ENCODE measurements around the gene MEGF11. TPM values are rescaled to one million over a fixed set of nuclear protein-coding genes. Genes with fewer than 3 reads are reported as not detected.
A peak's percentile ranks its signal among the peaks of the same experiment; 100 is the strongest.

Gene MEGF11
- total and polyA plus RNA-seq, 4 donors, result 0.16 to 1.5 (median 0.50) TPM

DNA sequence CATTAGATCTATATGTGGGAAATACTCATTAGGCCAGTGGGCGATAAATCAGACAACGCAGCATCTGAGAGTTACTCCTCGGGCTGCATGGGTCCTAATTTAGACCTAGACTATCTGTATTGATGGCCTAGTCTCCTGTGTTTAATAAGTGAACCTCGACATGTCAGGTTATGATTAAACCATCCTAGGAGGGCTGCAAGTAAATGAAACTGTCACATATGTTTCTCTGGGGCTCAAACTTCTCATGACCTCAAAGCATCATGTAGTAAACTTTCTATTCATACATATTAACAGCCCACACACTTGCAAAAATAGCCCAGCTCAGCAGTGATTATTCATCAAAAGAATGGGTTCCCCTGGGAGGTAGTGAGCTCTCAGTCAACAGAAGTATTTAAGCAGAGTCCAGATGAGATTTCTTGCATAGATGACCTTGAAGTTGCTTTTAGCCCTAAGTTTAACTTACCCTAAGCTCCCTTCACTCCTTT lies 332.7 kb downstream of the MEGF11 start:
- DNase-seq, result no peak
- no peak overlapping the region for H3K4me3 ChIP-seq
- H3K36me3 ChIP-seq (ENCODE audit: control insufficient read depth in 4 of 4, insufficient read depth in 4 of 4, low read length in 4 of 4), result peaks cover 0 to 3% (median 0%) of the 10 kb centered on the region in 4 donors
- no peak for ATAC-seq (ENCODE audit: insufficient read depth, low FRiP score)
- peaks cover 0 to 14% (median 3%) of the 10 kb centered on the region in 5 donors for H3K4me1 ChIP-seq (ENCODE audit: control insufficient read depth in 5 of 5, insufficient read depth in 5 of 5, low read length in 5 of 5)
- TF ChIP-seq, protein P1, sequence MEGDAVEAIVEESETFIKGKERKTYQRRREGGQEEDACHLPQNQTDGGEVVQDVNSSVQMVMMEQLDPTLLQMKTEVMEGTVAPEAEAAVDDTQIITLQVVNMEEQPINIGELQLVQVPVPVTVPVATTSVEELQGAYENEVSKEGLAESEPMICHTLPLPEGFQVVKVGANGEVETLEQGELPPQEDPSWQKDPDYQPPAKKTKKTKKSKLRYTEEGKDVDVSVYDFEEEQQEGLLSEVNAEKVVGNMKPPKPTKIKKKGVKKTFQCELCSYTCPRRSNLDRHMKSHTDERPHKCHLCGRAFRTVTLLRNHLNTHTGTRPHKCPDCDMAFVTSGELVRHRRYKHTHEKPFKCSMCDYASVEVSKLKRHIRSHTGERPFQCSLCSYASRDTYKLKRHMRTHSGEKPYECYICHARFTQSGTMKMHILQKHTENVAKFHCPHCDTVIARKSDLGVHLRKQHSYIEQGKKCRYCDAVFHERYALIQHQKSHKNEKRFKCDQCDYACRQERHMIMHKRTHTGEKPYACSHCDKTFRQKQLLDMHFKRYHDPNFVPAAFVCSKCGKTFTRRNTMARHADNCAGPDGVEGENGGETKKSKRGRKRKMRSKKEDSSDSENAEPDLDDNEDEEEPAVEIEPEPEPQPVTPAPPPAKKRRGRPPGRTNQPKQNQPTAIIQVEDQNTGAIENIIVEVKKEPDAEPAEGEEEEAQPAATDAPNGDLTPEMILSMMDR (IDR thresholded peaks at IDR 0.05; ENCODE audit: control extremely low read depth, extremely low read depth), result no peak
- H3K27ac ChIP-seq (ENCODE audit: low read depth in 1 of 2, low read length in 1 of 2), result no peak overlapping the region
- H3K27me3 ChIP-seq (ENCODE audit: control insufficient read depth in 3 of 3, insufficient read depth in 3 of 3, low read length in 2 of 3), result no peaks in the 10 kb centered on the region
- WGBS, 2 donors, result 86 to 88% methylated on average over 4 of the region's 4 CpGs
- H3K9ac ChIP-seq (ENCODE audit: insufficient read depth in 1 of 2, low read length in 2 of 2), result no peak overlapping the region
- no peaks in the 10 kb centered on the region for H3K9me3 ChIP-seq (ENCODE audit: control insufficient read depth in 4 of 4, insufficient read depth in 3 of 4, low read length in 3 of 4)

DNA sequence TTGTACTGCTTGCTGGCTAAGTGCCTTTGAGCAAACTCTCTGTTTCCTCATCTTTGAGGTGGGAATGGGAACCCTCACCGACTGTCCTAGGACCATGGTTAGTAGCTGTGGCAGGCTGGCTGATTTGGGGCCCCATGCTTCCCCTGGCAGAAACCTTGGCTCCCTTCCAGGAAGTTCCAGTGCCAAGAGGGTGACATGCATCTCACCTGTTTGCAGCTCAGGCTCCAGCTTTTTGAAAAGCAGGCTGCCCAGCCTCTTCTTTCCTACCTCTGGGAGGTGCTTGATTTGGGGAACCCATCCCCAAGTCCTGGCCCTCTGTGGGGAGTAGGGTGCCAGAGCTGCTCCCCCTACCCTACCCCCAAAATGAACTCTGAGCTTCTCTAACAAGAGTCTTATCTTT lies 333.4 kb downstream of the MEGF11 start:
- H3K4me3 ChIP-seq, result no peak overlapping the region
- H3K9me3 ChIP-seq (ENCODE audit: control insufficient read depth in 4 of 4, insufficient read depth in 3 of 4, low read length in 3 of 4), result no peaks in the 10 kb centered on the region
- DNase-seq (peak in 1 of 3 donors; percentile 29), ATAC-seq (ENCODE audit: insufficient read depth, low FRiP score) (no peak)
- H3K4me1 ChIP-seq (ENCODE audit: control insufficient read depth in 5 of 5, insufficient read depth in 5 of 5, low read length in 5 of 5), result peaks cover 0 to 14% (median 3%) of the 10 kb centered on the region in 5 donors
- peaks cover 0 to 5% (median 0%) of the 10 kb centered on the region in 4 donors for H3K36me3 ChIP-seq (ENCODE audit: control insufficient read depth in 4 of 4, insufficient read depth in 4 of 4, low read length in 4 of 4)
- no peak overlapping the region for H3K27ac ChIP-seq (ENCODE audit: low read depth in 1 of 2, low read length in 1 of 2)
- TF ChIP-seq, protein P1 (IDR thresholded peaks at IDR 0.05; ENCODE audit: control extremely low read depth, extremely low read depth), result no peak
- H3K27me3 ChIP-seq (ENCODE audit: control insufficient read depth in 3 of 3, insufficient read depth in 3 of 3, low read length in 2 of 3), result no peaks in the 10 kb centered on the region
- WGBS, 2 donors, result 14 to 32% methylated on average over 1 of the region's 1 CpG
- no peak overlapping the region for H3K9ac ChIP-seq (ENCODE audit: insufficient read depth in 1 of 2, low read length in 2 of 2)

DNA sequence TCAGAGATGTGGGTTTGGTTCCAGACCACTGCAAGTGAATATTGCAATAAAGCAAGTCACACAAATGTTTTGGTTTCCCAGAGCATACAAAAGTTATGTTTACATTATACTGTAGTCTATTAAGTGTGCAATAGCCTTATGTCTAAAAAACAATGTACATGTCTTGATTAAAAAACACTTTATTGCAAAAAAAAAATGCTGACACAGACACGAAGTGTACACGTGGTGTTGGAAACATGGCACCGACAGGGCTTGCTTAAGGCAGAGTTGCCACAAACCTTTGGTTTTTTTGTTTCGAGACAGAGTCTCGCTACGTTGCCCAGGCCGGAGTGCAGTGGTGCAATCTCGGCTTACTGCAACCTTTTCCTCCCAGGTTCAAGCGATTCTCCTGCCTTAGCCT lies 334.2 kb downstream of the MEGF11 start:
- WGBS, 2 donors, result 70 to 90% methylated on average over 9 of the region's 9 CpGs
- H3K27ac ChIP-seq (ENCODE audit: low read depth in 1 of 2, low read length in 1 of 2), result no peak overlapping the region
- H3K36me3 ChIP-seq (ENCODE audit: control insufficient read depth in 4 of 4, insufficient read depth in 4 of 4, low read length in 4 of 4), result peaks cover 0 to 5% (median 0%) of the 10 kb centered on the region in 4 donors
- TF ChIP-seq, protein P1 (IDR thresholded peaks at IDR 0.05; ENCODE audit: control extremely low read depth, extremely low read depth), result no peak
- no peaks in the 10 kb centered on the region for H3K27me3 ChIP-seq (ENCODE audit: control insufficient read depth in 3 of 3, insufficient read depth in 3 of 3, low read length in 2 of 3)
- DNase-seq, result no peak
- H3K4me1 ChIP-seq (ENCODE audit: control insufficient read depth in 5 of 5, insufficient read depth in 5 of 5, low read length in 5 of 5), result peaks cover 0 to 14% (median 3%) of the 10 kb centered on the region in 5 donors
- no peak overlapping the region for H3K9ac ChIP-seq (ENCODE audit: insufficient read depth in 1 of 2, low read length in 2 of 2)
- H3K9me3 ChIP-seq (ENCODE audit: control insufficient read depth in 4 of 4, insufficient read depth in 3 of 4, low read length in 3 of 4), result no peaks in the 10 kb centered on the region
- no peak for ATAC-seq (ENCODE audit: insufficient read depth, low FRiP score)
- H3K4me3 ChIP-seq, result no peak overlapping the region

DNA sequence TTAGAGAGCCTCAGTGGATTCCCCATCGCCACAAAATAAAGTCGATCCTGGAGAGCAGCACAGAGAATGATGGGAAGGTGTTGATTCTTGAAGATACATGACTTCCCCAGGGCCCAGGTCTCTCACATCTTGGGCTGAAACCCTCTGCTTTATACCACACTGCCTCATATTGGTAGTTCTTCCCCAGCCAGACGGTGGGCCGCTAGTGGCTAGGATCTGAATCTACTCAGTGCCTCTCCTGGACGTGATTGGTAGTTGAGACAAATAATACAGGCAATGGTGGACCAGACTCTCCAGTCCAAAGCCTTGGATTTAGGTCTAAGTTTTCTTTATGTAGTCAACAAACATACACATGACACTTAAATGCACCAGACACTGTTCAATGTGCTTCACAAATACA lies 334.6 kb downstream of the MEGF11 start:
- peaks cover 0 to 14% (median 3%) of the 10 kb centered on the region in 5 donors for H3K4me1 ChIP-seq (ENCODE audit: control insufficient read depth in 5 of 5, insufficient read depth in 5 of 5, low read length in 5 of 5)
- H3K36me3 ChIP-seq (ENCODE audit: control insufficient read depth in 4 of 4, insufficient read depth in 4 of 4, low read length in 4 of 4), result peaks cover 0 to 5% (median 0%) of the 10 kb centered on the region in 4 donors
- DNase-seq (no peak), ATAC-seq (ENCODE audit: insufficient read depth, low FRiP score) (no peak)
- no peaks in the 10 kb centered on the region for H3K27me3 ChIP-seq (ENCODE audit: control insufficient read depth in 3 of 3, insufficient read depth in 3 of 3, low read length in 2 of 3)
- H3K9ac ChIP-seq (ENCODE audit: insufficient read depth in 1 of 2, low read length in 2 of 2), result no peak overlapping the region
- H3K4me3 ChIP-seq, result no peak overlapping the region
- WGBS, 2 donors, result 96 to 97% methylated on average over 5 of the region's 5 CpGs
- H3K9me3 ChIP-seq (ENCODE audit: control insufficient read depth in 4 of 4, insufficient read depth in 3 of 4, low read length in 3 of 4), result no peaks in the 10 kb centered on the region
- H3K27ac ChIP-seq (ENCODE audit: low read depth in 1 of 2, low read length in 1 of 2), result no peak overlapping the region
- TF ChIP-seq, protein P1 (IDR thresholded peaks at IDR 0.05; ENCODE audit: control extremely low read depth, extremely low read depth), result no peak
